Transverse colon (tissue), 4 donors: ENCODE results near the gene MAGEB2. TPM values are rescaled to one million over a fixed set of nuclear protein-coding genes. Genes with fewer than 3 reads are reported as not detected.

Source experiments
- DNase-seq: peaks from one replicate; pipeline ENCODE4 v3.0.0-alpha.2; 2019
- H3K27ac ChIP-seq, 4 donors: fragments of 200-600 bp; sonication (generic); 2 replicates each; pipeline ENCODE4 v1.5.1; 2016 to 2018; ENCODE audit warnings: inconsistent platforms in 4 of 4
- H3K27me3 ChIP-seq: fragments of 200-600 bp; sonication (generic); 2 replicates; pipeline ENCODE4 v1.5.1; 2017; ENCODE audit warnings: inconsistent platforms
- H3K36me3 ChIP-seq, 4 donors: fragments of 200-600 bp; sonication (generic); 2 replicates each; pipeline ENCODE4 v1.5.1; 2017 to 2019; ENCODE audit warnings: inconsistent platforms in 4 of 4
- H3K4me1 ChIP-seq, 4 donors: fragments of 200-600 bp; sonication (generic); 2 replicates each; pipeline ENCODE4 v1.5.1; 2017 to 2020; ENCODE audit warnings: inconsistent platforms in 4 of 4
- H3K4me3 ChIP-seq, 4 donors: fragments of 200-600 bp; sonication (generic); 1 replicate in 1 of 4; 2 replicates in 3 of 4; pipeline versions ENCODE4 v1.5.1 to v1.6.1; 2017 to 2019; ENCODE audit warnings: inconsistent platforms in 4 of 4
- H3K9me3 ChIP-seq, 2 donors: fragments of 200-600 bp; sonication (generic); 2 replicates each; pipeline ENCODE4 v1.5.1; 2017 to 2019; ENCODE audit warnings: inconsistent platforms in 2 of 2
- CTCF ChIP-seq, 5 experiments: fragments of 200-600 bp in 3 of 5; fragments of 450-650 bp in 2 of 5; sonication (generic) in 3 of 5; IDR thresholded peaks; 1 replicate in 2 of 5; 2 replicates in 3 of 5; pipeline ENCODE4 v1.5.1; 2016 to 2017; ENCODE audit warnings: antibody characterized with exemption in 5 of 5, inconsistent platforms in 3 of 5, mild to moderate bottlenecking in 2 of 5, moderate library complexity in 1 of 5
- EP300 ChIP-seq: sonication (generic); formaldehyde crosslinking; IDR thresholded peaks from one replicate; pipeline ENCODE4 v1.6.1; 2017; ENCODE audit warnings: antibody characterized with exemption, low read depth
- POLR2A ChIP-seq: fragments of 450-650 bp; IDR thresholded peaks from one replicate; pipeline ENCODE4 v1.6.1; 2016; ENCODE audit warnings: antibody characterized with exemption, mild to moderate bottlenecking, moderate library complexity
- POLR2AphosphoS5 ChIP-seq, 3 donors: sonication (generic); formaldehyde crosslinking; IDR thresholded peaks; one replicate each; pipeline ENCODE4 v1.6.1; 2016; ENCODE audit warnings: antibody characterized with exemption in 3 of 3
- WGBS, 2 donors: methylation state at CpG; one replicate each; pipeline ENCODE4 v1.1.5; 2018; ENCODE audit warnings: low coverage in 1 of 2; 5-methylcytosine and 5-hydroxymethylcytosine counted together
- in situ Hi-C, 4 donors: fragments of 200-750 bp; cut with MboI; loops; one replicate each; pipeline versions ENCODE4 v1.15.0 to v1.15.1; 2017; ENCODE audit warnings: low sequenced_read_pairs in 3 of 4, low pct_ligation_motif_present in 1 of 4, low pct_unique_long_range_greater_than_20kb in 1 of 4
- intact Hi-C: fragments of 100-400 bp; cut with DNase I; formaldehyde crosslinking; loops from one replicate; pipeline ENCODE4 v1.15.1; 2023; ENCODE audit warnings: low total_unique reads
- total RNA-seq, 4 donors: library from RNA; depleted of rRNA; stranded (reverse); fragments of >200 nt; gene quantifications; one replicate each; pipeline ENCODE4 v1.1.0, GENCODE V29; 2016

MAGEB2 gene
- total RNA-seq, 4 donors from 2014 or later = not detected

GRCh38 chrX:30219372-30219771 is 4.0 kb downstream of the MAGEB2 start:
- Histone ChIP-seq H3K9me3 (no peaks in the 10 kb centered on the region), H3K27me3 (no peaks in the 10 kb centered on the region), H3K27ac (no peak overlapping the region), H3K36me3 (no peaks in the 10 kb centered on the region), H3K4me3 (no peak overlapping the region), H3K4me1 (no peaks in the 10 kb centered on the region)
- in situ Hi-C loops (no loop called here), intact Hi-C loops (no loop called here)
- TF ChIP-seq POLR2AphosphoS5 (IDR thresholded peaks at IDR 0.05) (no peak), EP300 (no peak), CTCF (IDR thresholded peaks at IDR 0.05) (no peak), POLR2A (no peak)
- 84% methylated on average over 4 of the region's 4 CpGs; no CpG with 5 or more reads in 1 of the 2 donors for WGBS, 2 donors
- DNase-seq = no peak

- no peak for TF ChIP-seq CTCF (IDR thresholded peaks at IDR 0.05)
- TF ChIP-seq POLR2AphosphoS5 (IDR thresholded peaks at IDR 0.05) = no peak
- TF ChIP-seq EP300 = no peak
- TF ChIP-seq POLR2A = no peak
- WGBS, 2 donors = 82% methylated on average over 5 of the region's 5 CpGs; no CpG with 5 or more reads in 1 of the 2 donors
- intact Hi-C loops (no loop called here), in situ Hi-C loops (no loop called here)
- Histone ChIP-seq H3K9me3 (no peaks in the 10 kb centered on the region), H3K27ac (no peak overlapping the region), H3K4me1 (no peaks in the 10 kb centered on the region), H3K36me3 (no peaks in the 10 kb centered on the region), H3K4me3 (no peak overlapping the region), H3K27me3 (no peaks in the 10 kb centered on the region)
- DNase-seq = no peak
Measured at GRCh38 chrX:30220661-30221060, 5.3 kb downstream of the MAGEB2 start.

- DNase-seq = no peak
- in situ Hi-C loops = no loop called here
- no peak for TF ChIP-seq EP300
- no peak for TF ChIP-seq POLR2AphosphoS5 (IDR thresholded peaks at IDR 0.05)
- no peak for TF ChIP-seq CTCF (IDR thresholded peaks at IDR 0.05)
- no peak for TF ChIP-seq POLR2A
Measured at GRCh38 chrX:30224536-30224935, 9.2 kb downstream of the MAGEB2 start.

GRCh38 chrX:30228526-30228925 is 13.2 kb downstream of the MAGEB2 start:
- H3K9me3 ChIP-seq = no peaks in the 10 kb centered on the region
- 71% methylated on average over 1 of the region's 1 CpG; no CpG with 5 or more reads in 1 of the 2 donors for WGBS, 2 donors
- no peak overlapping the region for H3K27ac ChIP-seq
- H3K4me1 ChIP-seq = no peaks in the 10 kb centered on the region
- intact Hi-C loops = no loop called here
- DNase-seq = no peak
- no peak for TF ChIP-seq POLR2AphosphoS5 (IDR thresholded peaks at IDR 0.05)
- TF ChIP-seq POLR2A = no peak
- no peak for TF ChIP-seq CTCF (IDR thresholded peaks at IDR 0.05)
- TF ChIP-seq EP300 = no peak
- H3K4me3 ChIP-seq = no peak overlapping the region
- H3K27me3 ChIP-seq = no peaks in the 10 kb centered on the region
- in situ Hi-C loops = loop anchor here in 1 of 4 donors (25.0 kb wide), 1 partner anchor 109 kb away; no protein-coding TSS in a partner anchor
- no peaks in the 10 kb centered on the region for H3K36me3 ChIP-seq

More at GRCh38 chrX:30224536-30224935, 9.2 kb downstream of the MAGEB2 start:
- no peak overlapping the region for H3K4me3 ChIP-seq
- no peaks in the 10 kb centered on the region for H3K4me1 ChIP-seq
- intact Hi-C loops = no loop called here
- 55% methylated on average over 2 of the region's 2 CpGs; no CpG with 5 or more reads in 1 of the 2 donors for WGBS, 2 donors
- H3K27me3 ChIP-seq = no peaks in the 10 kb centered on the region
- H3K9me3 ChIP-seq = no peaks in the 10 kb centered on the region
- no peaks in the 10 kb centered on the region for H3K36me3 ChIP-seq
- no peak overlapping the region for H3K27ac ChIP-seq
